HK-2 (cell line): ENCODE results near the gene LDAH.
"Not testable (repeated sequence)": the region's sequence is repeated elsewhere in the genome, so short reads cannot be mapped to it uniquely, and the experiment has no call there.

Experiments used
- DNase-seq: peaks from one replicate; pipeline ENCODE4 v3.0.0-alpha.2; 2018; ENCODE audit not compliant: unreplicated experiment

The LDAH gene

DNA sequence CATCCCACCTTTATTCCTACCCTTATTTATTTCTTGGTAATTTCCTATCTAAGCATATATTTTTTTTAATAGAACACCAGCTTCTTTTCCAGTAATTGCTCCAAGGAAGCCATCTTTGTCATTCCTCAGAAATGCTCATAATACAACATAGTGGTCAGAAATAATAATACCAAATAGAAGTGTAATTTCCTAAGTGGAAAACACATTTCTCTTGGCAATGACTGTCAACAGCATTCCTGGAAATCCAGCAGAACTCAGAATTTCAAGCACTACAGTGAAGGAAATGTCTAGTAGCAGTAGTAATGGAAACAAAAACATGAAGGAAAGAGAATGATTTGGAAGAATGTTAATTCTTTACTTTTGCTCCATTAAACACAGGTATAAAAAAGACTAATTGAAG lies 99.4 kb downstream of the LDAH start:
- DNase-seq, result no peak

GRCh38 chr2:20722592-20723240 lies 100.2 kb downstream of the LDAH start:
- no peak for DNase-seq

DNA sequence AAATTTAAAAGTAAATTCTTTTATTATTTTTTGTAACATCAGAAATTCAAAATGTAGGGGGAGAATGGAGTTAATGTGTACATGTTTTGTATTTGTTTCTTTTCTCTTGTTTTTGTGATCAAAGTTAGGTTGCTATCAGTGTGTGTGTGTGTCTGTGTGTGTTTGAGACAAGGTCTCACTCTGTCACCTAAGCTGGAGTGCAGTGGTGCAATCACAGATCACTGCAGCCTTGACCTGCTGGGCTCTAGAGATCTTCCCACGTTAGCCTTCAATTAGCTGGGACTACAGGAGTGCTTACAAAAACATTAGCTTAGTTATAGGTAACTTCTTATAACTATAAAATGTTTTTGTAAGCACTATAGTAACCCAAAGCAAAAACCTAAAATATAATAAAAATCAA lies 105.3 kb downstream of the LDAH start:
- DNase-seq, result no peak

DNA sequence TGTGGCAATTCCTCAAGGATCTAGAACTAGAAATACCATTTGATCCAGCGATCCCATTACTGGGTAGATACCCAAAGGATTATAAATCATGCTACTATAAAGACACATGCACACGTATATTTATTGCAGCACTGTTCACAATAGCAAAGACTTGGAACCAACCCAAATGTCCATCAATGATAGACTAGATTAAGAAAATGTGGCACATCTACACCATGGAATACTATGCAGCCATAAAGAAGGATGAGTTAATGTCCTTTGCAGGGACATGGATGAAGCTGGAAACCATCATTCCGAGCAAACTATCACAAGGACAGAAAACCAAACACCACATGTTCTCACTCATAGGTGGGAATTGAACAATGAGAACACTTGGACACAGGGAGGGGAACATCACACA lies 106.7 kb downstream of the LDAH start:
- not testable (repeated sequence) for DNase-seq

DNA sequence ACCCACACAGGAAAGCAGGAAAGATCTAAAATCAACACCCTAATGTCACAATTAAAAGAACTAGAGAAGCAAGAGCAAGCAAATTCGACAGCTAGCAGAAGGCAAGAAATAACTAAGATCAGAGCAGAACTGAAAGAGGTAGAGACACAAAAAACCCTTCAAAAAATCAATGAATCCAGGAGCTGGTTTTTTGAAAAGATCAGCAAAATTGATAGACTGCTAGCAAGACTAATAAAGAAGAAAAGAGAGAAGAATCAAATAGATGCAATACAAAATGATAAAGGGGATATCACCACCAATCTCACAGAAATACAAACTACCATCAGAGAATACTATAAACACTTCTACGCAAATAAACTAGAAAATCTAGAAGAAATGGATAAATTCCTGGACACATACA lies 108.5 kb downstream of the LDAH start:
- not testable (repeated sequence) for DNase-seq

- not testable (repeated sequence) for DNase-seq
These were observed 109.3 kb downstream of the LDAH start for GRCh38 chr2:20713585-20713984.

GRCh38 chr2:20711641-20712040 lies 111.3 kb downstream of the LDAH start:
- not testable (repeated sequence) for DNase-seq

- DNase-seq, result no peak
These were observed 115.3 kb downstream of the LDAH start for GRCh38 chr2:20707601-20708000.

DNA sequence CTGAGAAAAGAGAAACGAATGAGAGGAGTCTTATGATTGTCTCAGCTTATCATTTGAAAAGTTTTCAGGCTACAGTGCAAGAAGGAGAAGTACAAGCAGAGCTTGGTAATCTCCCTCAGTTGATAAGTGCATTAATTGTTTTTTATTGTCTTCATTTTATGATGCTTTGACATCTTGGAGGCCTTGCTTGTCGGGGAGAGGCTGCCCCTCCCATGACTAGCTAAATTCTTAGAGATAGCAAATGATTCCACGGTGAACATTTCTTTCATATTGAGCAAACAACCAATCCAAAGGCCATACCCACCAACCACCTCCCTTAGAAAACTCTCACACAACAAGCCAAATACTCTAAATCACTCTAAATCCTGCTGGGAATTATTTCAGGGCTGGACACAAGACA lies 116.1 kb downstream of the LDAH start:
- DNase-seq, result no peak

DNA sequence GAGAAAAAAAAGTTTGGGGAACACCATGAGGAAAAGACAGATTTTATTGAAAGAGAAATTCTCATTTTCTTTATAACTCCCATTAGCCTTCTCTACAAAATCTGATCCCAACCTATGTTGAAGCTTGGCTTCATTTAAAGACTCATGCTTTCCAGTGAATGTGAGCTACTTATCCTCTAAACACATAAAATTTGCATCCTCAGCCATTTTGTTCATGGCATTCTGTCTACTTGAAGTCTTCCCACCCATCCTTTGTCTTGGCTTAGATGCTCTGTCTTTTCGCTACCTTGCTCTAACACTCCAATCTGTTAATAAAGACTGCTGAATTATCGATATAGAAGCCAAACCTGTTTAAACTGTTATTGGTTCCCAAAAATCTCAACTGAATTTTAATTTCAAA lies 116.7 kb downstream of the LDAH start:
- DNase-seq, result no peak

GRCh38 chr2:20704886-20705285 lies 118.0 kb downstream of the LDAH start:
- DNase-seq, result no peak

DNA sequence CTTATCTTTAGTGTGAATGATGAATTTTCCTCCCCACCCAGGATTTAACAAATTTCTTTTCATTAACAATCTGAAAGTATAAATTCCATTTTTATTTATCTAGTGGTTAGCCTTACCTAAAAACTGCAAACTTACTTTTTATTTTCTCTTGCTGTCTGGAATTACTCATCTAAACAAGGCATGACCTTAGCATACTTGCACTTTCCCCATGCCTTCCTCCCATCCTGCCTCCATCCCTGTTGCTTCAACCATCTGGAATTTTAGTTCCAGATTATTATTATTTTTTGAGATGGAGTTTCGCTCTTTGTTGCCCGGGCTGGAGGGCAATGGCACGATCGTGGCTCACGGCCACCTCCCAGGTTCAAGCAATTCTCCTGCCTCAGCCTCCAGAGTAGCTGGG lies 120.3 kb downstream of the LDAH start:
- DNase-seq, result no peak

GRCh38 chr2:20698916-20699613 lies 123.8 kb downstream of the LDAH start:
- no peak for DNase-seq

- DNase-seq, result no peak
These were observed 125.5 kb downstream of the LDAH start for GRCh38 chr2:20697322-20697934.

DNA sequence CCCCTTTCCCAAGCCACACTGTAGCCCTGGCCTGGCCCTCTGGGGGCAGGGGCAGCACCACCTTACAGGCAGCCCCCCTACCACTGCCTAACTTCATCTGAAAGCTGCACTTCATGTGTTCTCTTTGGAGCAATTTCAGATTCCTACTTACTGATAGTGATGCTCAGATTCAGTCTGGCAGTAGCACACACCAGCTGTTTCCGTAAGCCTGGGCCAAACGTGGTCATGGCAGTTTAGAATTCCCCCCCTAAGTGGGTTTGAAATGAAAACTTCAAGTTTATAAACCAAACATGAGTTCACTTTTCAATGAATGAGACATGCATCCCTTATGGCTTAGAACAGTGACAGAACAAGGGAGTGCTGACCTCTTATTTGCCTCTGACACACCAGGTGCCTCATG lies 126.5 kb downstream of the LDAH start:
- no peak for DNase-seq

- no peak for DNase-seq
These were observed 129.6 kb downstream of the LDAH start for GRCh38 chr2:20693317-20693716.

- no peak for DNase-seq
These were observed 130.8 kb downstream of the LDAH start for GRCh38 chr2:20692081-20692480.

- no peak for DNase-seq
These were observed 131.7 kb downstream of the LDAH start for GRCh38 chr2:20691076-20691734.

DNA sequence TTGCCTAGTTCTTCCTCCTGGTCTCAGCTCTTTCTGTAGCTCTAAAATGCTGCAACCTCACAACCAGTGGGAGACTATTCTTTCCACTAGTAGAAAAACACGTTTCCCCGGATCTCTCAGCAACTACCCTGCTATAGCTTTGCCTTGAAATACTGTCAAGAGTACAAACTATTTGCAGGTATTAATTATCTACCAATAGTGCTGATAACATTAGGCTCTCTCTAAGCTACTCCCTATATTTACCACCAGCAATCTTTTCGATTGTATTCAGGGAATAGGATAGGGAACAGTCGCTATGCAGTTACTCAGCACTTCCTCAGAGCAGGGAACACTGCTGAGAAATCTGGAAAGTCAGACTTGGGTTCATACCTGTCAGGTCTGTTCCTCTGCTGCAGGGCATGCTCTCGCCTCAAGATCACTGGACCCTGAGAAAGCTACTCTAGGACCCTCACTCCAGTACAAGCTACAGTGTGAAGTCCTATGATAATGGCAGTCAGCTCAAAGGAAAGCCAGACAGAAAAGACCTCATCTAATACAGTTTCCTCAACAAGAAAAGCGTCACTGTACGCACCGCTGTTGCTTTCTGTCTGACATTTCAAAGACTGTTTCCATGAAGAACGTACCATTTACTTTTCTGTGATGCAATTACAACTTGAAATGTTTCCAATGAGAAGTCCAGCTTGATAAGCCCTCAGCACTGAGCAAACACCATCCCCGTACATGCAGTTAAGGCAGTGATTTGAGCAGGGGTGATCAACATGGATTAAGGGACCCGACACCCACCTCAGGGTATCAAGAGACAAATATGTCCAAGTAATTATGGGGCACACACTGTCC lies 133.3 kb downstream of the LDAH start:
- DNase-seq, result no peak

DNA sequence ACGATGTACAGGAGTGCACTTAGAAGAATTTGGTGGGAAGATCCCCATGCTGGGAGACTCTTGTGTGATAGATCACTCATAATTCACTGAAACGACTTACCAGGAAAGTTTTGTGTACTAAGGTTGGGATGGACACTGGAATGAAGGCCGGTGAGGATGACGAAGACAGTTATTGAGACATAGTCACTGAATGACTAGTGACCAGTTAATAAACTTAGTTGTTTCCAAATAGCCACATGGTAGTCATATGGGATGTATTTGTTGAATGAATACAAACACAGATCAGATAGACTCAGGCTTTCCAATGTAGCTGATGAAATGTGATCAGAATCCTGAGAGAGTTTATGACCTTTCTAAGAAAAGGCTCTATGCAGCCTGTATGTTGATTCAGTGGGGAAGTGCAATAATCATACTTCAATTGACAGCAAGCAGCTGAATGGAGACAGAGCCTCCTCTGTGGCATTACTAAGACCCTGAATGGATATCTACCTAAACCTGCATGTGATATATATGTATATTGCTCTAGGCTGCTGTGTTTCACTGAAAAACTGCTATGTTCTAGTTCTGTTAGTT lies 135.6 kb downstream of the LDAH start:
- DNase-seq, result no peak

DNA sequence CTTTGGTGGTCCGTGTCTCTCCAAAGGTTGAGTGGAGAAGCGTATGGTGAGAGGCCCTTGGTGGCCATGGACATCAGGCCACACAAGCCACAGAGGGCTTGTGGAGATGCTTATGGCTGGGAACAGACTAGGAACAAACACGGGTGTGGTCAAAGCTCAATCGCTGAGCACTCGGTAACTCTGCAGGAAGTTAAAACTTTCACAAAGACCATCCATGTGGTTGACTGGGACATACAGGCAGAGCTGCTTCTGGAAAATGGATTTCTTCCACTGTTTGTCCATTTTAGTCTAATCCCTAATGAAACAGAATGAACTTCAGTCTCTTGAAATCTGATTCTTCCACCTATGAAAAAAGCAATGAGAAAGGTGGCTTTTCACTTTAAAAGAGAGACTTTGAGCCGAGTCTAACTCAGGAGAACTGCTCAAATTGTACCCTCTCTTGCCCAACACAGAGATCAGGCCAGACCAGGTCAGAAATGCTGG lies 138.3 kb downstream of the LDAH start:
- no peak for DNase-seq
